HG02938 (cell line): Measurements from ENCODE around the gene MARCKS.

Experiments
- ATAC-seq: cut with Tn5 transposase; IDR thresholded peaks from one replicate; pipeline ENCODE4 v1.9.1; 2021; ENCODE audit warnings: mild to moderate bottlenecking, moderate library complexity; ENCODE audit not compliant: unreplicated experiment

Gene MARCKS

DNA sequence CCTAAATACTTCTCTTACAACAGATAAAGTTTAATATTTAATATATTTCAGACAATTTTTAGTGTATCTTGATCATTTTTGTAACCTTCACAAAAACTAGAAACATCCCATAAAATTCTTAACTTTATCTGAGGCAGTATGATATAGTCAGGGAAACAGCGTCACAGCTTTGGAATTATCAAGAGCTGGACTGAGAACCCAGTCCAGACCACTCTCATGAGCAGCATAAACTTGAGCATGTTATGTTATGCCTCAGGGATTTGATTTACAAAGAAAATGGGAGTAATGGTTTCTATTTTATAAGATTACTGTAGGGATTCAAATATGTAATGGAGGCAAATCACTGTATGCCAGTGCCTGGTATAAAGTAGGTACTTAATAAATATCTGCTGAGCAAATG, 8.3 kb upstream of the MARCKS start:
- no peak for ATAC-seq

DNA sequence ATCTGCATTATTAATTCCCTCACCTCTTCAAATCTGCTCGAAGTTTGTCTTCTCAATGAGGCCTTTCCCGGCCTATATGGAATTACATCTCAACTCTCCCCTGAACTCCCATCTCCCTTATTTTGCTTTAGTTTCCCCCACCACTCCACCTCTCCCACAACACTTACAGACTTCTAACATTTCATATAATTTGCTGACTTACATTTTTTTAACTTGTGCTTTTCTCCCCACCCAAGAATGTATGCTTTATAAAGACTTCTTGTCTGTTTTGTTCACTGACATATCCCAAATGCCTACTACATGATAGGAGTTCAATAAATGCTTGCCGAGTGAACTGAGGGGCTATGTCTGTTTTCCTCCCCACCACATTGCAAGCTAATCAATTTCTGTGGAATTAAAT, 3.9 kb upstream of the MARCKS start:
- ATAC-seq = no peak

GRCh38 chr6:113854531-113855499, 2.3 kb upstream of the MARCKS start:
- ATAC-seq = no peak

GRCh38 chr6:113855500-113856374, 1.4 kb upstream of the MARCKS start:
- no peak for ATAC-seq

DNA sequence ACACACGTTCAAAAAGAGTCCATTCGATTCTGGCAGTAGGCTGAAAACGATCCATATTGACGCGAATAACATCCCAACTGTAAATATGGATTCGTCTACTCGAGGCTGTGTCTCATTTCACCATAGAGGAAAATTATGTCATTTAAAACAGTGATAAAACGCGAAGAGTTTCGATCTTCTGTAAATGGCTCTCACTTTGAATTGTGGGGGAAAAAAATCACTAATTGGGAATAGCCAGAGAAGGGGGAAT, 845 bp upstream of the MARCKS start:
- no peak for ATAC-seq

- no peak for ATAC-seq
Observed at GRCh38 chr6:113857556-113858479, 673 bp downstream of the MARCKS start.

- ATAC-seq = peak; percentile 75
Observed at GRCh38 chr6:113858480-113859348, 1.6 kb downstream of the MARCKS start.

GRCh38 chr6:113859349-113860180, 2.4 kb downstream of the MARCKS start:
- ATAC-seq = peak; percentile 0

DNA sequence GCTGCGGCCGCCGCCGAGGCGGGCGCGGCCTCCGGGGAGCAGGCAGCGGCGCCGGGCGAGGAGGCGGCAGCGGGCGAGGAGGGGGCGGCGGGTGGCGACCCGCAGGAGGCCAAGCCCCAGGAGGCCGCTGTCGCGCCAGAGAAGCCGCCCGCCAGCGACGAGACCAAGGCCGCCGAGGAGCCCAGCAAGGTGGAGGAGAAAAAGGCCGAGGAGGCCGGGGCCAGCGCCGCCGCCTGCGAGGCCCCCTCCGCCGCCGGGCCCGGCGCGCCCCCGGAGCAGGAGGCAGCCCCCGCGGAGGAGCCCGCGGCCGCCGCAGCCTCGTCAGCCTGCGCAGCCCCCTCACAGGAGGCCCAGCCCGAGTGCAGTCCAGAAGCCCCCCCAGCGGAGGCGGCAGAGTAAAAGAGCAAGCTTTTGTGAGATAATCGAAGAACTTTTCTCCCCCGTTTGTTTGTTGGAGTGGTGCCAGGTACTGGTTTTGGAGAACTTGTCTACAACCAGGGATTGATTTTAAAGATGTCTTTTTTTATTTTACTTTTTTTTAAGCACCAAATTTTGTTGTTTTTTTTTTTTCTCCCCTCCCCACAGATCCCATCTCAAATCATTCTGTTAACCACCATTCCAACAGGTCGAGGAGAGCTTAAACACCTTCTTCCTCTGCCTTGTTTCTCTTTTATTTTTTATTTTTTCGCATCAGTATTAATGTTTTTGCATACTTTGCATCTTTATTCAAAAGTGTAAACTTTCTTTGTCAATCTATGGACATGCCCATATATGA, 3.2 kb downstream of the MARCKS start:
- ATAC-seq = no peak

- ATAC-seq = no peak
Observed at GRCh38 chr6:113862112-113862511, 5.0 kb downstream of the MARCKS start.

GRCh38 chr6:113870917-113871316, 13.8 kb downstream of the MARCKS start:
- no peak for ATAC-seq

GRCh38 chr6:113871975-113872374, 14.8 kb downstream of the MARCKS start:
- ATAC-seq = no peak

DNA sequence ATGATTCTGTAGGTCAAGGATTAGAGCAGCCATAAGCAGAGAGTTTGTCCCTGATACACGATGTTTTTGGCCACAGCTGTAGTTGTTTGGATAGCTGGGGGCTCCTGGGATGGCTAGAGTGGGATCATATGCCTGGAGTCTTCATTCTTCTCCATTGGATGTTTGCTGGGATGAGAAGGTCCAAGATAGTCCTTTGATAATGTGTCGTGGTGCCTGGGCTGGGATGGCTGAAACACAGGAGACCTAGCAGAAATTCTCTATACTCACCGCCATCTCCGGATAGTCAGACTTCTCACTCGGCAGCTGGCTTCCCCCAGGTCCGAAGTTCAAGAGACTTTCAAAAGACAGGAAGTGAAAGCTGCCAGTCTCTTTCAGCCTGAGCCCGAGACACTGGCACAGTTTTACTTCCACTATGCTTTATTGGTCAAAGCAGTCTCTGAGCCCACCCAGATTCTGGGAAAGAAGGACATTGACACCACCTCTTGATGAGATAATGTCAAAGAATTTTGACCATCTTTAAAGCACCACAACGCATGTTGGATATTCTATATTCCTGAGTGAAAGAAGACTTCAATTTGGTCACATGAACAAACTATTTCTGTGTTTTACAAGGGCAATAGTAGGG, 16.0 kb downstream of the MARCKS start:
- ATAC-seq = peak; percentile 95

- ATAC-seq = no peak
Observed at GRCh38 chr6:113875470-113875869, 18.3 kb downstream of the MARCKS start.

DNA sequence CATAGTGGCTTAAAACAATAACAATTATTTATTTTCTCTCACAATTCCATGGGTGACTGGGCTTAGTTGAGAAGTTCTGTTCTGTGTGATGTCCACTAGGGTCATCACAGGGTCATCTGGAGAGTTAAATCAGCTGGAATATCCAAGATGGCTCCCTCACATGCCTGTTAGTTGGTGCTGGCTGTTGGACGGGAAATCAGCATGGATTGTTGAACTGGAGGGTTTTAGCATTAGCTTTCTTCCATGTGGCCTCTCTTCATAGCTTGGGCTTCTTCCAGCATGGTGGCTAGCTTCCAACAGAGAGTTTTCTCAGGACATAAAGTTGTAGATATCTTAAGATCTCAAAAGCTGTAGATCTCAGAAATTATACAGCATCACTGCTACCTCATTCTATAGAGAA, 19.6 kb downstream of the MARCKS start:
- no peak for ATAC-seq

GRCh38 chr6:113879186-113880096, 22.3 kb downstream of the MARCKS start:
- ATAC-seq = peak; percentile 99

DNA sequence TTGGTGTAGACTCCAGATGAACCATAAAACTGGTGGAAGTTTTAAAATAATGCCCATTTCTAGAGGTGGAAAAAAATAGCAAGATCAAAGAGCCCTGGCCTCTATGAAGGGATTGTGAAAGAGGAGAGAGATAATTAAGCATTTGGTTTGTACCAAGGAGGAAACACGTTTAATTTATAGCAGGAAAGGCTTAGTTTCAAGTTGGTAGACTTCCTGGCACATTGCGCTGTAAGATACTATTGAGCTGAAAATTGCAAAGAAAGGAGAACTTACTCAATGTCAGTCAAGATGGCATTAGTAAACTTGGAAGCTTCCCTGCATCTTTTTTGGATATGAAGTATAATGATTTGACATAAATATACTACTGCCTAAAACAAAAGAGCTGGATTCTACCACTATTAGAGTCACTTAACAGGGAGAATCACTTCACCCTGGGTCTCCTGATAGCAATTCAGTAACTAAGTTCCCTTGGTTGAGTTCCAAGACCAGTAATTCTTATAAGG, 24.4 kb downstream of the MARCKS start:
- ATAC-seq = no peak
